Measurements from ENCODE around the gene PTGES2. TPM values are rescaled to one million over a fixed set of nuclear protein-coding genes. Genes with fewer than 3 reads are reported as not detected.

PTGES2 gene
- total and polyA plus RNA-seq, 9 of the 15 experiments (the other 6 are each of a cell fraction or from before 2014, with no cell fraction given), result 2.4 to 196 (median 90.1) TPM

DNA sequence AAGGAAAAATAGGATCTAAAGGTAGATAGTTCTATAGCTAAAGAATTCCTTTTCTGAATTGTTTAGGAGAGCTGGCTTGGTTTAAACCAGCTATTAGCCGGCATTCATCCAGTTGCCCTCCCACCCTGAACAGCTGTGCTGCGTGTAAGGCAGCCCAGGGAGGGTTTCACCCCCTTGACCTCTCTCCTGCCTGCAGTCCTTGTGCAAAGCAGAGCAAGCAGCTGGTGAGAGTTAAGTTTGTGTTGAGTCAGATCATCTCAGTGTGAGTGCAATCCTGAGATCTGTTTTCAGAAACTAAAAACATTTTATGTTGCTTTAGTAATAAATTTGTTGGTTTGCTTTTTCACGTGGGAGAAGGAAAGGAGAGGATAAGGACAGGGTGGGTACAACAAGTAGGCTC lies 46.5 kb downstream of the PTGES2 start (continued):
- TF ChIP-seq, protein P1, sequence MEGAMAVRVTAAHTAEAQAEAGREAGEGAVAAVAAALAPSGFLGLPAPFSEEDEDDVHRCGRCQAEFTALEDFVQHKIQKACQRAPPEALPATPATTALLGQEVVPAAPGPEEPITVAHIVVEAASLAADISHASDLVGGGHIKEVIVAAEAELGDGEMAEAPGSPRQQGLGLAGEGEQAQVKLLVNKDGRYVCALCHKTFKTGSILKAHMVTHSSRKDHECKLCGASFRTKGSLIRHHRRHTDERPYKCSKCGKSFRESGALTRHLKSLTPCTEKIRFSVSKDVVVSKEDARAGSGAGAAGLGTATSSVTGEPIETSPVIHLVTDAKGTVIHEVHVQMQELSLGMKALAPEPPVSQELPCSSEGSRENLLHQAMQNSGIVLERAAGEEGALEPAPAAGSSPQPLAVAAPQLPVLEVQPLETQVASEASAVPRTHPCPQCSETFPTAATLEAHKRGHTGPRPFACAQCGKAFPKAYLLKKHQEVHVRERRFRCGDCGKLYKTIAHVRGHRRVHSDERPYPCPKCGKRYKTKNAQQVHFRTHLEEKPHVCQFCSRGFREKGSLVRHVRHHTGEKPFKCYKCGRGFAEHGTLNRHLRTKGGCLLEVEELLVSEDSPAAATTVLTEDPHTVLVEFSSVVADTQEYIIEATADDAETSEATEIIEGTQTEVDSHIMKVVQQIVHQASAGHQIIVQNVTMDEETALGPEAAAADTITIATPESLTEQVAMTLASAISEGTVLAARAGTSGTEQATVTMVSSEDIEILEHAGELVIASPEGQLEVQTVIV (CRISPR knock-in tag; IDR thresholded peaks at IDR 0.05; ENCODE audit: borderline replicate concordance), result no peak
- TF ChIP-seq ADNP (tag; IDR thresholded peaks at IDR 0.05), result no peak
- no peak for TF ChIP-seq STAG1 (CRISPR knock-in tag; IDR thresholded peaks at IDR 0.05; ENCODE audit: borderline replicate concordance)
- no peak for TF ChIP-seq ZNF217 (CRISPR knock-in tag; IDR thresholded peaks at IDR 0.05)
- TF ChIP-seq, protein P2, sequence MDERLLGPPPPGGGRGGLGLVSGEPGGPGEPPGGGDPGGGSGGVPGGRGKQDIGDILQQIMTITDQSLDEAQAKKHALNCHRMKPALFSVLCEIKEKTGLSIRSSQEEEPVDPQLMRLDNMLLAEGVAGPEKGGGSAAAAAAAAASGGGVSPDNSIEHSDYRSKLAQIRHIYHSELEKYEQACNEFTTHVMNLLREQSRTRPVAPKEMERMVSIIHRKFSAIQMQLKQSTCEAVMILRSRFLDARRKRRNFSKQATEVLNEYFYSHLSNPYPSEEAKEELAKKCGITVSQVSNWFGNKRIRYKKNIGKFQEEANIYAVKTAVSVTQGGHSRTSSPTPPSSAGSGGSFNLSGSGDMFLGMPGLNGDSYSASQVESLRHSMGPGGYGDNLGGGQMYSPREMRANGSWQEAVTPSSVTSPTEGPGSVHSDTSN (CRISPR knock-in tag; IDR thresholded peaks at IDR 0.05; ENCODE audit: low read depth), result no peak
- TF ChIP-seq, protein P2 (tag; conservative IDR thresholded peaks at IDR 0.05; ENCODE audit: low read depth), result no peak
- TF ChIP-seq MCM3 (IDR thresholded peaks at IDR 0.05), result no peak
- no peak for TF ChIP-seq ZNF436 (CRISPR knock-in tag; IDR thresholded peaks at IDR 0.05)
- peak; percentile 77 for TF ChIP-seq CXXC5 (CRISPR knock-in tag; IDR thresholded peaks at IDR 0.05)
- TF ChIP-seq, protein P3, sequence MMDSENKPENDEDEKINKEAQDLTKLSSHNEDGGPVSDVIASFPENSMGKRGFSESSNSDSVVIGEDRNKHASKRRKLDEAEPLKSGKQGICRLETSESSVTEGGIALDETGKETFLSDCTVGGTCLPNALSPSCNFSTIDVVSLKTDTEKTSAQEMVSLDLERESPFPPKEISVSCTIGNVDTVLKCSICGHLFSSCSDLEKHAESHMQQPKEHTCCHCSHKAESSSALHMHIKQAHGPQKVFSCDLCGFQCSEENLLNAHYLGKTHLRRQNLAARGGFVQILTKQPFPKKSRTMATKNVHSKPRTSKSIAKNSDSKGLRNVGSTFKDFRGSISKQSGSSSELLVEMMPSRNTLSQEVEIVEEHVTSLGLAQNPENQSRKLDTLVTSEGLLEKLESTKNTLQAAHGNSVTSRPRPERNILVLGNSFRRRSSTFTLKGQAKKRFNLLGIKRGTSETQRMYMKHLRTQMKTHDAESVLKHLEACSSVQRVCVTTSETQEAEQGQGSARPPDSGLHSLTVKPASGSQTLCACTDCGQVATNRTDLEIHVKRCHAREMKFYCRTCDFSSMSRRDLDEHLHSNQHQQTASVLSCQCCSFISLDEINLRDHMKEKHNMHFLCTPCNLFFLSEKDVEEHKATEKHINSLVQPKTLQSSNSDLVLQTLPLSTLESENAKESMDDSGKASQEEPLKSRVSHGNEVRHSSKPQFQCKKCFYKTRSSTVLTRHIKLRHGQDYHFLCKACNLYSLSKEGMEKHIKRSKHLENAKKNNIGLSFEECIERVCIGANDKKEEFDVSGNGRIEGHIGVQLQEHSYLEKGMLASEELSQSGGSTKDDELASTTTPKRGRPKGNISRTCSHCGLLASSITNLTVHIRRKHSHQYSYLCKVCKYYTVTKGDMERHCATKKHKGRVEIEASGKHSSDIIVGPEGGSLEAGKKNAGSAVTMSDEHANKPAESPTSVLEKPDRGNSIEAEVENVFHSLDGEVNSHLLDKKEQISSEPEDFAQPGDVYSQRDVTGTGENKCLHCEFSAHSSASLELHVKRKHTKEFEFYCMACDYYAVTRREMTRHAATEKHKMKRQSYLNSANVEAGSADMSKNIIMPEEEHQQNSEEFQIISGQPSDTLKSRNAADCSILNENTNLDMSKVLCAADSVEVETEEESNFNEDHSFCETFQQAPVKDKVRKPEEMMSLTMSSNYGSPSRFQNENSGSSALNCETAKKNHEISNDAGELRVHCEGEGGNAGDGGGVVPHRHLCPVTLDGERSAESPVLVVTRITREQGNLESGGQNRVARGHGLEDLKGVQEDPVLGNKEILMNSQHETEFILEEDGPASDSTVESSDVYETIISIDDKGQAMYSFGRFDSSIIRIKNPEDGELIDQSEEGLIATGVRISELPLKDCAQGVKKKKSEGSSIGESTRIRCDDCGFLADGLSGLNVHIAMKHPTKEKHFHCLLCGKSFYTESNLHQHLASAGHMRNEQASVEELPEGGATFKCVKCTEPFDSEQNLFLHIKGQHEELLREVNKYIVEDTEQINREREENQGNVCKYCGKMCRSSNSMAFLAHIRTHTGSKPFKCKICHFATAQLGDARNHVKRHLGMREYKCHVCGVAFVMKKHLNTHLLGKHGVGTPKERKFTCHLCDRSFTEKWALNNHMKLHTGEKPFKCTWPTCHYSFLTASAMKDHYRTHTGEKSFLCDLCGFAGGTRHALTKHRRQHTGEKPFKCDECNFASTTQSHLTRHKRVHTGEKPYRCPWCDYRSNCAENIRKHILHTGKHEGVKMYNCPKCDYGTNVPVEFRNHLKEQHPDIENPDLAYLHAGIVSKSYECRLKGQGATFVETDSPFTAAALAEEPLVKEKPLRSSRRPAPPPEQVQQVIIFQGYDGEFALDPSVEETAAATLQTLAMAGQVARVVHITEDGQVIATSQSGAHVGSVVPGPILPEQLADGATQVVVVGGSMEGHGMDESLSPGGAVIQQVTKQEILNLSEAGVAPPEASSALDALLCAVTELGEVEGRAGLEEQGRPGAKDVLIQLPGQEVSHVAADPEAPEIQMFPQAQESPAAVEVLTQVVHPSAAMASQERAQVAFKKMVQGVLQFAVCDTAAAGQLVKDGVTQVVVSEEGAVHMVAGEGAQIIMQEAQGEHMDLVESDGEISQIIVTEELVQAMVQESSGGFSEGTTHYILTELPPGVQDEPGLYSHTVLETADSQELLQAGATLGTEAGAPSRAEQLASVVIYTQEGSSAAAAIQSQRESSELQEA (IDR thresholded peaks at IDR 0.05; ENCODE audit: low read depth), result no peak
- no peak for TF ChIP-seq SPI1 (IDR thresholded peaks at IDR 0.05; ENCODE audit: borderline replicate concordance, low read depth, low read length)
- TF ChIP-seq, protein P4, sequence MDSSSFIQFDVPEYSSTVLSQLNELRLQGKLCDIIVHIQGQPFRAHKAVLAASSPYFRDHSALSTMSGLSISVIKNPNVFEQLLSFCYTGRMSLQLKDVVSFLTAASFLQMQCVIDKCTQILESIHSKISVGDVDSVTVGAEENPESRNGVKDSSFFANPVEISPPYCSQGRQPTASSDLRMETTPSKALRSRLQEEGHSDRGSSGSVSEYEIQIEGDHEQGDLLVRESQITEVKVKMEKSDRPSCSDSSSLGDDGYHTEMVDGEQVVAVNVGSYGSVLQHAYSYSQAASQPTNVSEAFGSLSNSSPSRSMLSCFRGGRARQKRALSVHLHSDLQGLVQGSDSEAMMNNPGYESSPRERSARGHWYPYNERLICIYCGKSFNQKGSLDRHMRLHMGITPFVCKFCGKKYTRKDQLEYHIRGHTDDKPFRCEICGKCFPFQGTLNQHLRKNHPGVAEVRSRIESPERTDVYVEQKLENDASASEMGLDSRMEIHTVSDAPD (CRISPR knock-in tag; IDR thresholded peaks at IDR 0.05), result peak; percentile 23; the same call in 1 of the 2 replicates
- TF ChIP-seq WHSC1 (IDR thresholded peaks at IDR 0.05; ENCODE audit: low read length), result no peak
